PC-9 (cell line): ENCODE data around the gene CWH43. TPM values are rescaled to one million over a fixed set of nuclear protein-coding genes. Genes with fewer than 3 reads are reported as not detected.

Experiments
- BruUV-seq: library from RNA; stranded (reverse); fragments of 400-500 nt; replicated peaks from 2 replicates; lab custom pipeline; 2021; lab: Mats Ljungman, UMichigan
- CTCF ChIA-PET: fragments of 300-600 bp; sonication (Branson Sonifier 250); formaldehyde crosslinking; loops from one replicate; lab custom pipeline; 2022; ENCODE audit warnings: antibody characterized with exemption; lab: Charles Lee
- POLR2A ChIA-PET: fragments of 300-600 bp; sonication (Branson Sonifier 250); formaldehyde crosslinking; loops from one replicate; lab custom pipeline; 2022; ENCODE audit warnings: antibody characterized with exemption; ENCODE audit not compliant: unreplicated experiment; lab: Charles Lee
- DNase-seq, 2 experiments: peaks; one replicate each; pipeline versions ENCODE4 v3.0.0 to v3.0.0-alpha.2; 2015 to 2022; ENCODE audit warnings: mixed read lengths in 1 of 2
- H2AFZ ChIP-seq: fragments of 200-600 bp; sonication (generic); 2 replicates; pipeline ENCODE4 v1.8.1; 2017; ENCODE audit warnings: antibody characterized with exemption
- H3F3A ChIP-seq: fragments of 200-600 bp; sonication (generic); 2 replicates; pipeline ENCODE4 v1.8.1; 2017; ENCODE audit warnings: antibody characterized with exemption, mild to moderate bottlenecking, low read depth; ENCODE audit not compliant: insufficient read depth
- H3K27ac ChIP-seq: fragments of 200-600 bp; sonication (generic); 2 replicates; pipeline ENCODE4 v1.6.1; 2016; ENCODE audit warnings: mixed run types
- H3K27me3 ChIP-seq: fragments of 200-600 bp; sonication (generic); 2 replicates; pipeline ENCODE4 v1.6.1; 2016; ENCODE audit warnings: low read depth, mixed run types; ENCODE audit not compliant: insufficient read depth
- H3K36me3 ChIP-seq: fragments of 200-600 bp; sonication (generic); 2 replicates; pipeline ENCODE4 v1.6.1; 2016; ENCODE audit warnings: low read depth, mixed run types
- H3K4me1 ChIP-seq: fragments of 200-600 bp; sonication (generic); replicated peaks from 2 replicates; pipeline ENCODE4 v1.6.1; 2016; ENCODE audit warnings: mixed run types; ENCODE audit not compliant: insufficient read depth
- H3K4me2 ChIP-seq: fragments of 200-600 bp; sonication (generic); 2 replicates; pipeline ENCODE4 v1.6.1; 2017; ENCODE audit warnings: mixed run types
- H3K4me3 ChIP-seq: fragments of 200-600 bp; sonication (generic); 2 replicates; pipeline ENCODE4 v1.6.1; 2016; ENCODE audit warnings: mixed run types
- H3K79me2 ChIP-seq: fragments of 200-600 bp; sonication (generic); 2 replicates; pipeline ENCODE4 v1.6.1; 2017; ENCODE audit warnings: low read depth, mixed run types
- H3K9me2 ChIP-seq: fragments of 200-600 bp; sonication (generic); 2 replicates; pipeline ENCODE4 v1.8.1; 2017; ENCODE audit warnings: mild to moderate bottlenecking; ENCODE audit not compliant: insufficient read depth
- H3K9me3 ChIP-seq: fragments of 200-600 bp; sonication (generic); 2 replicates; pipeline ENCODE4 v1.8.1; 2016; ENCODE audit warnings: low read depth; ENCODE audit not compliant: insufficient read depth
- H4K20me1 ChIP-seq: fragments of 200-600 bp; sonication (generic); 2 replicates; pipeline ENCODE4 v1.8.1; 2017; ENCODE audit not compliant: insufficient read depth
- CTCF ChIP-seq: fragments of 200-600 bp; sonication (generic); conservative IDR thresholded peaks from 2 replicates; pipeline ENCODE4 v1.6.1; 2017; ENCODE audit warnings: mixed run types, antibody characterized with exemption, mild to moderate bottlenecking, moderate library complexity
- EZH2 ChIP-seq: fragments of 200-600 bp; sonication (generic); IDR thresholded peaks from 2 replicates; pipeline ENCODE4 v1.8.0; 2017; ENCODE audit warnings: antibody characterized with exemption, low read depth
- intact Hi-C: fragments of 100-400 bp; cut with micrococcal nuclease; formaldehyde crosslinking; loops from one replicate; pipeline ENCODE4 v1.10.0; 2022; ENCODE audit not compliant: unreplicated experiment
- total RNA-seq: library from RNA; stranded (reverse); gene quantifications from 2 replicates; pipeline ENCODE4 v1.2.3, GENCODE V29; 2021

CWH43 gene
- total RNA-seq, 1 experiment from 2014 or later = not detected

GRCh38 chr4:48986654-48987164 lies 634 bp downstream of the CWH43 start:
- Histone ChIP-seq H3K27me3 (peaks cover 8% of the 10 kb centered on the region; the same call in 1 of the 2 replicates), H3K36me3 (no peaks in the 10 kb centered on the region), H3K27ac (no peak overlapping the region), H2AFZ (no peak overlapping the region), H4K20me1 (no peaks in the 10 kb centered on the region), H3K4me3 (no peak overlapping the region), H3K79me2 (no peaks in the 10 kb centered on the region), H3K4me1 (no peaks in the 10 kb centered on the region), H3F3A (no peaks in the 10 kb centered on the region), H3K9me2 (no peaks in the 10 kb centered on the region), H3K9me3 (0 out of 2 replicates have a peak, but pooled peaks cover 4% of the 10 kb centered on the region), H3K4me2 (no peak overlapping the region)
- TF ChIP-seq EZH2 (no peak), CTCF (no peak)
- no peak for DNase-seq
- no TSS peak for BruUV-seq
- intact Hi-C loops = no loop called here
- ChIA-PET CTCF (interaction anchor here (0.5 kb wide), 1 partner anchor 29 kb away, joined by 3 read pairs; no protein-coding TSS in a partner anchor), POLR2A (no interaction called here)

GRCh38 chr4:48989461-48990203 lies 3.6 kb downstream of the CWH43 start:
- Histone ChIP-seq H3K79me2 (no peaks in the 10 kb centered on the region), H3K4me3 (no peak overlapping the region), H3K27me3 (peaks cover 8% of the 10 kb centered on the region; the same call in 1 of the 2 replicates), H3K4me2 (no peak overlapping the region), H3K9me2 (no peaks in the 10 kb centered on the region), H3K27ac (no peak overlapping the region), H3K4me1 (no peaks in the 10 kb centered on the region), H2AFZ (no peak overlapping the region), H4K20me1 (no peaks in the 10 kb centered on the region), H3F3A (no peaks in the 10 kb centered on the region), H3K36me3 (no peaks in the 10 kb centered on the region), H3K9me3 (no peaks in the 10 kb centered on the region)
- CTCF ChIA-PET = no interaction called here
- no peak for DNase-seq
- TF ChIP-seq EZH2 = no peak
- no peak for TF ChIP-seq CTCF
- POLR2A ChIA-PET = interaction anchor here (0.5 kb wide), 1 partner anchor 272 kb away, joined by 6 read pairs; no protein-coding TSS in a partner anchor
- no TSS peak for BruUV-seq
- intact Hi-C loops = no loop called here

GRCh38 chr4:48991357-48991756 lies 5.3 kb downstream of the CWH43 start:
- ChIA-PET POLR2A (no interaction called here), CTCF (no interaction called here)
- no peaks in the 10 kb centered on the region for H3K36me3 ChIP-seq

More at GRCh38 chr4:48991357-48991756, 5.3 kb downstream of the CWH43 start:
- Histone ChIP-seq H3K9me2 (no peaks in the 10 kb centered on the region), H3K9me3 (no peaks in the 10 kb centered on the region), H3K79me2 (no peaks in the 10 kb centered on the region), H3K27ac (no peak overlapping the region), H4K20me1 (no peaks in the 10 kb centered on the region), H2AFZ (no peak overlapping the region), H3K4me3 (no peak overlapping the region), H3K27me3 (peaks cover 8% of the 10 kb centered on the region; the same call in 1 of the 2 replicates), H3K4me2 (no peak overlapping the region), H3F3A (no peaks in the 10 kb centered on the region), H3K4me1 (no peaks in the 10 kb centered on the region)
- no peak for DNase-seq
- TF ChIP-seq EZH2 (no peak), CTCF (no peak)
- intact Hi-C loops = no loop called here
- BruUV-seq = no TSS peak
